ENCODE measurements around the gene CLNK. TPM values are rescaled to one million over a fixed set of nuclear protein-coding genes. Genes with fewer than 3 reads are reported as not detected.

The CLNK gene
- total RNA-seq, 2 experiments from 2014 or later: 0.05 to 0.17 TPM

GRCh38 chr4:10688846-10689245, 4.3 kb upstream of the CLNK start:
- ATAC-seq (ENCODE audit: poor library complexity): no peak
- no peak overlapping the region for H3K27ac ChIP-seq (ENCODE audit: low read depth in 1 of 2, low read length in 2 of 2)

GRCh38 chr4:10688022-10688421, 3.5 kb upstream of the CLNK start:
- ATAC-seq (ENCODE audit: poor library complexity): no peak
- CTCF ChIA-PET: no interaction called here
- Mint-ChIP-seq H3K27me3 (no peaks in the 10 kb centered on the region), H3K27ac (no peak overlapping the region), H3K4me1 (ENCODE audit: low read depth) (no peaks in the 10 kb centered on the region), H3K36me3 (ENCODE audit: low read depth) (no peaks in the 10 kb centered on the region), H3K9me3 (no peaks in the 10 kb centered on the region), H3K4me3 (no peak overlapping the region)
- no peak for DNase-seq
- Histone ChIP-seq H3K27me3 (ENCODE audit: control insufficient read depth in 1 of 2, insufficient read depth in 2 of 2, low read length in 2 of 2) (no peaks in the 10 kb centered on the region), H3K9me3 (ENCODE audit: control insufficient read depth in 1 of 2, insufficient read depth in 1 of 2, low read length in 2 of 2) (no peaks in the 10 kb centered on the region), H3K4me3 (ENCODE audit: low read length) (no peak overlapping the region), H3K27ac (ENCODE audit: low read depth in 1 of 2, low read length in 2 of 2) (no peak overlapping the region), H3K36me3 (ENCODE audit: insufficient read depth, low read length) (no peaks in the 10 kb centered on the region), H3K4me1 (ENCODE audit: insufficient read depth, low read length) (no peaks in the 10 kb centered on the region)
- TF ChIP-seq CTCF (IDR thresholded peaks at IDR 0.05): no peak
- POLR2A ChIA-PET: no interaction called here
- intact Hi-C loops (cut with DNase I, micrococcal nuclease): no loop called here

More at GRCh38 chr4:10688846-10689245, 4.3 kb upstream of the CLNK start:
- Mint-ChIP-seq H3K9me3 (no peaks in the 10 kb centered on the region), H3K27me3 (no peaks in the 10 kb centered on the region), H3K4me1 (ENCODE audit: low read depth) (no peaks in the 10 kb centered on the region), H3K27ac (no peak overlapping the region), H3K36me3 (ENCODE audit: low read depth) (no peaks in the 10 kb centered on the region), H3K4me3 (no peak overlapping the region)
- ChIA-PET CTCF (no interaction called here), POLR2A (no interaction called here)
- Histone ChIP-seq H3K9me3 (ENCODE audit: control insufficient read depth in 1 of 2, insufficient read depth in 1 of 2, low read length in 2 of 2) (no peaks in the 10 kb centered on the region), H3K27me3 (ENCODE audit: control insufficient read depth in 1 of 2, insufficient read depth in 2 of 2, low read length in 2 of 2) (no peaks in the 10 kb centered on the region), H3K36me3 (ENCODE audit: insufficient read depth, low read length) (no peaks in the 10 kb centered on the region), H3K4me1 (ENCODE audit: insufficient read depth, low read length) (no peaks in the 10 kb centered on the region), H3K4me3 (ENCODE audit: low read length) (no peak overlapping the region)
- DNase-seq: no peak
- TF ChIP-seq CTCF (IDR thresholded peaks at IDR 0.05): no peak
- intact Hi-C loops (cut with DNase I, micrococcal nuclease): no loop called here

GRCh38 chr4:10687526-10687925, 3.0 kb upstream of the CLNK start:
- Mint-ChIP-seq H3K4me1 (ENCODE audit: low read depth) (no peaks in the 10 kb centered on the region), H3K9me3 (no peaks in the 10 kb centered on the region), H3K27me3 (no peaks in the 10 kb centered on the region), H3K36me3 (ENCODE audit: low read depth) (no peaks in the 10 kb centered on the region), H3K4me3 (no peak overlapping the region), H3K27ac (no peak overlapping the region)
- H3K9me3 ChIP-seq (ENCODE audit: control insufficient read depth in 1 of 2, insufficient read depth in 1 of 2, low read length in 2 of 2): no peaks in the 10 kb centered on the region
- intact Hi-C loops (cut with DNase I, micrococcal nuclease): no loop called here
- H3K27ac ChIP-seq (ENCODE audit: low read depth in 1 of 2, low read length in 2 of 2): no peak overlapping the region
- H3K4me3 ChIP-seq (ENCODE audit: low read length): no peak overlapping the region
- ChIA-PET POLR2A (no interaction called here), CTCF (no interaction called here)
- no peaks in the 10 kb centered on the region for H3K27me3 ChIP-seq (ENCODE audit: control insufficient read depth in 1 of 2, insufficient read depth in 2 of 2, low read length in 2 of 2)
- no peaks in the 10 kb centered on the region for H3K36me3 ChIP-seq (ENCODE audit: insufficient read depth, low read length)
- ATAC-seq (ENCODE audit: poor library complexity) (no peak), DNase-seq (no peak)
- no peak for TF ChIP-seq CTCF (IDR thresholded peaks at IDR 0.05)
- no peaks in the 10 kb centered on the region for H3K4me1 ChIP-seq (ENCODE audit: insufficient read depth, low read length)

All from CD4-positive, alpha-beta T cell (primary cell).